ENCODE results near the gene MYOZ3. TPM values are rescaled to one million over a fixed set of nuclear protein-coding genes. Genes with fewer than 3 reads are reported as not detected.

Gene MYOZ3
- total and polyA plus RNA-seq, 10 of the 15 experiments (the other 5 are each of a cell fraction or from before 2014, with no cell fraction given) = 0.04 to 1.1 (median 0.10) TPM; not detected in 4

- no peak overlapping the region for H3K4me3 ChIP-seq
- no peaks in the 10 kb centered on the region for H3K9me3 ChIP-seq (replicated peaks; ENCODE audit: control insufficient read depth, insufficient read depth, low read length)
- H2AFZ ChIP-seq (ENCODE audit: control insufficient read depth, low read depth, low read length) = no peak overlapping the region
- H3K79me2 ChIP-seq (ENCODE audit: control insufficient read depth, insufficient read depth, low read length) = no peaks in the 10 kb centered on the region
- no peak for DNase-seq (ENCODE audit: low read depth, low spot score)
- ChIA-PET RAD21 (ENCODE audit: unreplicated experiment) (interaction anchor here (1.5 kb wide), 1 partner anchor 28 kb away, joined by 4 read pairs; no protein-coding TSS in a partner anchor), CTCF (interaction anchor here (1.4 kb wide), 1 partner anchor 218 kb away, joined by 3 read pairs; no protein-coding TSS in a partner anchor), POLR2A (interaction anchor here (0.7 kb wide), 1 partner anchor 9 kb away, joined by 3 read pairs; no protein-coding TSS in a partner anchor), SMC1A (ENCODE audit: uncharacterized antibody, unreplicated experiment) (interaction anchor here (0.7 kb wide), 1 partner anchor 147 kb away, joined by 4 read pairs; no protein-coding TSS in a partner anchor)
- no peaks in the 10 kb centered on the region for H4K20me1 ChIP-seq (ENCODE audit: control insufficient read depth, insufficient read depth)
- intact Hi-C loops (cut with micrococcal nuclease; ENCODE audit: unreplicated experiment) (no loop called here), in situ Hi-C loops (cut with MboI) (no loop called here)
- no peak for ATAC-seq
- H3K9ac ChIP-seq (ENCODE audit: control insufficient read depth, insufficient read depth, low read length) = no peak overlapping the region
- BruUV-seq (replicated peaks) = no TSS peak
- H3K27ac ChIP-seq (ENCODE audit: control insufficient read depth, insufficient read depth) = no peak overlapping the region
- WGBS (ENCODE audit: insufficient coverage, insufficient replicate concordance, low lambda C conversion rate, missing lambda C conversion rate) = 81% methylated on average over 4 of the region's 4 CpGs
- no peak for TF ChIP-seq SIX5 (IDR thresholded peaks at IDR 0.05; ENCODE audit: low read depth, low read length, severe bottlenecking)
- TF ChIP-seq USF1 (IDR thresholded peaks at IDR 0.05; ENCODE audit: borderline replicate concordance, extremely low read length, insufficient read depth, low read depth, low read length) = no peak
- no peak for TF ChIP-seq RELB (IDR thresholded peaks at IDR 0.05; ENCODE audit: low read depth)
- no peak for TF ChIP-seq PAX8 (IDR thresholded peaks at IDR 0.05)
- TF ChIP-seq CBFB (IDR thresholded peaks at IDR 0.05; ENCODE audit: low read depth) = no peak
- TF ChIP-seq BHLHE40 (IDR thresholded peaks at IDR 0.05; ENCODE audit: borderline replicate concordance in 1 of 2, low read depth in 2 of 2, low read length in 1 of 2) = no peak
- no peak for TF ChIP-seq SIN3A (IDR thresholded peaks at IDR 0.05; ENCODE audit: low read depth, low read length)
- TF ChIP-seq BCL11A (IDR thresholded peaks at IDR 0.05; ENCODE audit: low read depth, low read length) = no peak
- H3K27me3 ChIP-seq (replicated peaks in 1 of 2; ENCODE audit: control insufficient read depth in 2 of 2, insufficient read depth in 2 of 2, low read length in 1 of 2) = no peaks in the 10 kb centered on the region
- peaks cover 6 to 8% of the 10 kb centered on the region in 2 experiments for H3K36me3 ChIP-seq (ENCODE audit: control insufficient read depth in 2 of 2, insufficient read depth in 2 of 2, low read length in 1 of 2)
- no peaks in the 10 kb centered on the region for H3K4me1 ChIP-seq (ENCODE audit: control insufficient read depth, insufficient read depth, low read length)
- H3K4me2 ChIP-seq (ENCODE audit: control insufficient read depth, insufficient read depth) = no peak overlapping the region
- no peak for FAIRE-seq
These were observed 45.8 kb downstream of the MYOZ3 start for GRCh38 chr5:150706776-150707390.
